ENCODE measurements around the gene ANKS3.

ANKS3 gene

GRCh38 chr16:4673387-4674046, 60.6 kb downstream of the ANKS3 start:
- no peak for DNase-seq (ENCODE audit: low read depth in 4 of 4, low spot score in 1 of 4)

DNA sequence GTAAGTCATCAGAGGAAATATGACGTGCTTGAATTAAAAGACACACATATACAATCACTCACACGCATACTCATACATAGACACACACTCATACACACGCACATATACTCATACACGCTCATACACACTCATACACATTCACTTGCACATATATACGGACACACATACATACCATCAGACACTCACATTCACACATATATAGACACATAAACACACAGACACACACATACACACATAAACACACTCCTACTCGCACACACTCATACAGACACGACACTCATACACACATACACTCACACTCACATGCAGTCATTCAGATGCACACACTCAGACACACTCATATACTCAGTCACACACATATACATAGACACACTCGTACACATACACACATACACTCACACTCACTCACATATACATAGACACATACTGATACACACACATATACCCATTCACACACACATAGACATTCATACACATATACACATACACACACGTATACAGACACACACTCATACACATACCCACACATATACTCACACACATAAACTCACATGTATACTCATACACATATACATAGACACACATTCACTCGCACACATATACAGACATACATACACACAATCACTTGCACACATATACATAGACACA, 65.6 kb downstream of the ANKS3 start:
- no peak for DNase-seq (ENCODE audit: low read depth in 4 of 4, low spot score in 1 of 4)

DNA sequence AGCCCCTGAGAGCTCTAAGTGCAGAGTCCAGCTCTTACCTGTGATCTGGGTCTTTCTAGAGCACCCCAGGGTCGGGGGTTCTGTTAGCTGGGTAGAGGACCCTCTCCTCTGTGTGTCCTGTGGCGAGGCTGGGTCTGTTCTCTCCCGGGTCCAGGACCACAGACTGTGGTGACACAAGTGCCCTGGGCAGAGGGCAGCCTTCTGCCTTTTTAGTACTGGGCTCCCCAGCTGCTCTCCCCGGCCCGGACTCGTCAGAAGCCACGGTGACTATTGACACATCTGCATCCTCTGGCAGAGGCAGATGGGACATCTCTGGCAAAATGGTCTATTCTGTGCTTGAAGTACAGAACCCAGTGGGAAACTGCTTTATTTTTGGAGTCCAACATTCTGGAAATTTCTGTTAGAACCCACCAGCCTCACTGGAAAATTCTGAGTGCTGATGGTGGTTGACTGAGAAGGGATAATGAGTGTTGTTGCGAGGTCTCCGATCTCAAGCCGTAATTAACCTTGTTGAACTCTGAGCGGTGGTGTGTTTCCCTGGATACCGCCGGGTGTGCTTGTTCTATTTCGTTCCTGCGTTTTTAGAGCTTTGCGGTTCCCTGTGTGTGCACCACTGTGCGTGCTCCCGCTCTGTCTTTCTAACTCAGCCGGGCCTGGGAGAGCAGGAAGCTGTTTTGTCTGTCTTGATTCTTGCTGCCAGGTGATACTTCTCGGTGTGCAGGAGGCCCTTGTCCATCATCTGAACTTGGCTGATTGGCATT, 66.7 kb downstream of the ANKS3 start:
- DNase-seq (ENCODE audit: low read depth in 4 of 4, low spot score in 1 of 4) = no peak

DNA sequence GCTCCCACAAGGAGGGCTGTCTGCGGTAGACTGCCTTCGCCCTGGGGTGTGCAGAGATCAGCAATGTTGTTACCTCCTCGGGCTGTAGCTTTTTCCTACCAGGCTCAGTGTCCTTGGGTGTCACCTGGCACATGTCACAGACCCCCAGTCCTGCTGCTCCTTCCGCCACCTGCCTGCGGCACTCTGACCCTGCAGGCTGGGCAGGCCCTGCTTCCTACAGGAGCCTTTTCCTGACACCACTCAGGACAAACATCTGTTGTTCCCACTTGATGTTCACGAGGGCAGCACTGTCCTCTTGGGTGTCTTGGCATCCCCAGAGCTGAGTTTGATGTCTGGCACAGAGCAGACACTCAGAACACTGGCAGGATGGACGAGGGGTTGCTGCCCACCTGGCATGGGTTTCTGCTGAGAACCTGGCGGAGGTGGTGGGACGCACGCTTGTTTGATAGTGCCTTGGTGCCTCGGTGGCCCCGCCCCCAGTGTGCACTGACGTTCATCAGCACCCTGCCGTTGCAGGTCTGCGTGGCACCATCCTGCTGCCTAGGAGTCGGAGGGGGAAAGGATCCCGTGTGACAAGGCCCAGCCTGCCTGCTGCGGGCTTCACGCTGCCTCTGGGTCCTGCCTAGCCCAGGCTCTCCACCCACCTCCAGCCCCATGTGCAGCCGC, 67.4 kb downstream of the ANKS3 start:
- DNase-seq (ENCODE audit: low read depth in 4 of 4, low spot score in 1 of 4) = no peak

GRCh38 chr16:4664538-4665418, 69.3 kb downstream of the ANKS3 start:
- peak in 1 of 4 experiments; percentile 28 for DNase-seq (ENCODE audit: low read depth in 4 of 4, low spot score in 1 of 4)

GRCh38 chr16:4663777-4664465, 70.2 kb downstream of the ANKS3 start:
- DNase-seq (ENCODE audit: low read depth in 4 of 4, low spot score in 1 of 4) = no peak

- DNase-seq (ENCODE audit: low read depth in 4 of 4, low spot score in 1 of 4) = no peak
Observed at GRCh38 chr16:4663465-4663776, 70.7 kb downstream of the ANKS3 start.

- no peak for DNase-seq (ENCODE audit: low read depth in 4 of 4, low spot score in 1 of 4)
Observed at GRCh38 chr16:4661661-4662060, 72.4 kb downstream of the ANKS3 start.

DNA sequence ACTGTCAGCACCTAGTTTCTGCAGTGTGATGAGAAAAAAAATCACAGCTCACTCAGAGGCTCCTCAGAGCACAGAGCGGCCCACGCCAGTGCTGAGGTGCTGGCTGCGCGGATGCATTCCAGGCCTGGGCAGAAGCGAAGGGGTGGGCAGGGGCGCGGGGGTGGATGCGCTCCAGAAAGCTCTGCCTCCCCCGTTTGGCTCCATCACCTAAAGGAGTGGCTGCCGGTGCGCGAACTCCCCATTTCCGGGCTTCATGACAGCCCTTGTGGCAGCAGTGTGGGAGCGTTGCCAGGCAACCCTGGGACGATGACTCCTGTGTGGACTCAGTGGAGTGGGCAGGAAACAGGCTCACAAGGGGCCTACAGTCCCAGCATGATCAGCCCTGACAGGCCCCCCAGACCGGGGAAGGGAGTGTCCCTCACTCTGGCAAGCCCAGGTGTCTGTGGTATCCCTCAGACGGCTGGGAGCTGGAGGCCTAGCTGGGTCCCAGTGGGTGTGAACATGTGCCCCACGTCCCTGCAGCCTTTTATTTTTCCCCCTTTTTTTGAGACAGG, 73.5 kb downstream of the ANKS3 start:
- DNase-seq (ENCODE audit: low read depth in 4 of 4, low spot score in 1 of 4) = peak; percentile 23 to 69 (median 50)

DNA sequence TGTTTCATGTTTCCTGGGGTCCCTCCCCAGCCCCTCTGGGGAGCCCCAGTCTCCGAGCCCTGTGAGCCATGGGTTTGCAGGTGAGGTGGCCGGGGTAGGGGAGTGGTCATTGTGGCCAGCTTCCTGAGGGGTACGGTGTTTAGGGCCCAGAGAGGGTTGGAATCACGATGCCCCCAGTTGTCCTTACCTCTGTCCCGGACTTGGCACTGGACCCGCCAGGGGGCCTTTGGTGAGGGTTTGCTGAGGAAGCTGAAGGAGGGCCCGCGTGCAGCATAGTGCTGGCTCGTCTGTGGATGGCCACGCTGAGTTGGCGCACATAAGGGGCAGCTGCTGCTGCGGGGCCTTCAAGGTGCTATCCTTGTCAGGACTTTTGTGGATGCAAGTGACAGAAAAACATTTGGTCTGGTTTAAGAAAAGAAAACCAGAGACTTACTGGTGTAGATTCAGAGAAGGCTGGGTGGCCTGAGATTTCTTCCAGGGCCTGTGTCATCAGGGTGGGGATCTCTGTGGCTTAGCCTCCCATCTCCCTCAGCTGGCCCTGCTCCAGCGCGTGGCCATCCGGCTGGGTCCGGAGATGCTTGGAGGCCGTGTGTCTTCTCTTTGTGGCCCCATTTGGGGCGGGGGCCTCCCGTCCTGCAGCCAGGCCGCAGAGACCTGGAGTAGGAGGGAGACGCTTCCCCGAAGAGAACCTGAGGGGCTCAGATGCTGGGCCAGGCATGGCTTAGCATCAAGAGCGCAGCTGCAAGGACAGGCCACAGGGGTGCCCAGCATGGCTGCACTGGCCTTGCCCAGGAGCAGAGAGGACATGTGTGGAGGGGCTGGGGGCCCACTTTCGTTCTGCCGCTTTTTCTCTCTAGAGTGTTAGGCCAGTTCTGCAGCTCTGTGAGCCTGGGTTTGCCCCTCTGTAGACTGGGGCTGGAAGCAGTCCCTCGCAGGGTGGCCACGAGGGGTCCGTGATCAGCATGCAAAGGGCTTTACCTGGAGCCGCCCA, 74.4 kb downstream of the ANKS3 start:
- no peak for DNase-seq (ENCODE audit: low read depth in 4 of 4, low spot score in 1 of 4)

DNA sequence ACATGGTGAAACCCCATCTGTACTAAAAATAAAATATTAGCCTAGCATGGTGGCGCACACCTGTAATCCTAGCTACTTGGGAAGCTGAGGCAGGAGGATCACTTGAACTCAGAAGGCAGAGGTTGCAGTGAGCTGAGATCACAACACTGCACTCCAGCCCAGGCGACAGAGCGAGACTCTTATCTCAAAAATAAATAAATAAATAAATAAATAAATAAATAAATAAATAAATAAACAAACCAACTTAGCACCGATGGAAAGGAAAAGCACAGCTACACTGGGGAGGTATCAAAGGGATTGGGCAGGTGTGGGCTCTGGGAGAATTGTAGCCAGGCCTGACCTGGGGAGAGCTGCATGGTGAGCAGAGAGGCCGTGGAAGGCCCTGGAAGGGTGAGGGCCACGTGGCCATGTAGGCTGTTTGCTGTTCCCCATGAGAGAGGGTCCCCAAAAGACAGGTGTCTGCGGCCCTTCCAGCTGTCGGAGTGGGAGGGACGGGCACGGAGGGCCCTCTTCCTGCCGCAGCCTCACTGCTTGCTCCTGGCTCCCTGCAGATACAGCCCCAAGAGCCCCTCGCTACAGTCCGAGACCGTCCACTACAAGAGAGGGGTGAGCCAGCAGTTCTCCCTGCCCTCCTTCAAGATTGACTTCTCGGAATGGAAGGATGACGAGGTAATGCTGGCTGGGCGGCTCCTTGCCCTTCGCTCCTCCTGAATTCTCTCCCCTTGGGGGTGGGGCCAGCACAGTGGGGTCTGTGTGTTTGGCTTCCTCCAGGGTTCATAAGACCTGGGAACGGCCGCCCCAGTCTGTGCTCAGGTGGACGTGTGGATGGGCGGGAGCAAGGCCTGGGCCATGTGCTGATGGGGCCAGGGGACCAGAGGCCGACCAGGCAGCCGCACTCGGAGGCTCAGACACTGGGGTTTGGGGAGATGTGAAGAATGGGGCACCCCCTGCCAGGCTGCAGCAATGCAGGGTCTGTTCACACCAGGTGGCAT, 77.1 kb downstream of the ANKS3 start:
- DNase-seq (ENCODE audit: low read depth in 4 of 4, low spot score in 1 of 4) = no peak

DNA sequence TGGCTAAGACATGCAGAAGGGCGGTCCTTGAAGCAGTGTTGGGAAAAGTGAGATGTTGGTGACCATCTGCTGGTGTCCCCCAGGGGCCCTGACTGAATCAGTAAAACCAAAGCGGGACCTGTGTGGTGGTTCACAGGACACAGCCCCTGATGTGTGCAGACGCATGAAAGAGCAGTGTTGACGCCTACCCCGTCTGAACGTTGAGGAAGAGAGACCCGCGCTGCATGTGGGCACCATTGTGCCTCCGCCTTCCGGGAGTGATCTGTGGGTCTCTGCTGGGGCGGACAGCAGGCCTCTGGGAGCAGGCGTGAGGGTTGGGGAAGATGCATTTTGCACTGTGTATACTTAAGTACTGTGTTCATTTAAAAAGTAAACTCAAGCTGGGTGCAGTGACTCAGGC, 77.8 kb downstream of the ANKS3 start:
- DNase-seq (ENCODE audit: low read depth in 4 of 4, low spot score in 1 of 4) = no peak

- no peak for DNase-seq (ENCODE audit: low read depth in 4 of 4, low spot score in 1 of 4)
Observed at GRCh38 chr16:4655801-4656200, 78.3 kb downstream of the ANKS3 start.

DNA sequence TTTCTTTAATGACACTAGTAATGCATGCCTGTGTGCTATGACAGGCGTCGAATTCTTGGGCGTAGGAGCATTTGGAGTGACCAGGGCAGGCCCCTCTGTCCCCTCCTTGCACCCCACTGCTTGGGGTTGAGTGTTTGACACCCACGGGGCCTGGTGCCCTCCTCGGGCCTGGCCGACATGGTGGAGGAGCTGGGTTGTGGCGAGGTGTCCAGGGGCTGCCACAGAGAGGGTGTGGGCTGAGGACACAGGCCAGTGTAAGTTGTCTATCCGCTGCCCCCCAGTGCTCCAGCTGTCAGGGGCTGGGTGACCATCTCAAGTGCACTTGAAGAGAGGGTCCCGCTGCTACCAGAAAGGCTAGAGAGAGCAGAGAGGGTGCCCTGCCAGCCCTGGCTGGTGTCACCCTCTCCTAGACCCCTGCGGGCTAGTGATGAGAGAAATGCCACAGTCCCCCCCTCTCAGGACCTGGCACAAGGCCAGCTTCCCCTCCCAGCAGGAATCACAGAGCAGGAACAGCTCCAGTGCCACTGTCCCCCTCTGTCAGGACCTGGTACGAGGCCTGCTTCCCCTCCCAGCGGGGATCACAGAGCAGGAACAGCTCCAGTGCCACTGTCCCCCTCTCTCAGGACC, 79.0 kb downstream of the ANKS3 start:
- DNase-seq (ENCODE audit: low read depth in 4 of 4, low spot score in 1 of 4) = no peak

DNA sequence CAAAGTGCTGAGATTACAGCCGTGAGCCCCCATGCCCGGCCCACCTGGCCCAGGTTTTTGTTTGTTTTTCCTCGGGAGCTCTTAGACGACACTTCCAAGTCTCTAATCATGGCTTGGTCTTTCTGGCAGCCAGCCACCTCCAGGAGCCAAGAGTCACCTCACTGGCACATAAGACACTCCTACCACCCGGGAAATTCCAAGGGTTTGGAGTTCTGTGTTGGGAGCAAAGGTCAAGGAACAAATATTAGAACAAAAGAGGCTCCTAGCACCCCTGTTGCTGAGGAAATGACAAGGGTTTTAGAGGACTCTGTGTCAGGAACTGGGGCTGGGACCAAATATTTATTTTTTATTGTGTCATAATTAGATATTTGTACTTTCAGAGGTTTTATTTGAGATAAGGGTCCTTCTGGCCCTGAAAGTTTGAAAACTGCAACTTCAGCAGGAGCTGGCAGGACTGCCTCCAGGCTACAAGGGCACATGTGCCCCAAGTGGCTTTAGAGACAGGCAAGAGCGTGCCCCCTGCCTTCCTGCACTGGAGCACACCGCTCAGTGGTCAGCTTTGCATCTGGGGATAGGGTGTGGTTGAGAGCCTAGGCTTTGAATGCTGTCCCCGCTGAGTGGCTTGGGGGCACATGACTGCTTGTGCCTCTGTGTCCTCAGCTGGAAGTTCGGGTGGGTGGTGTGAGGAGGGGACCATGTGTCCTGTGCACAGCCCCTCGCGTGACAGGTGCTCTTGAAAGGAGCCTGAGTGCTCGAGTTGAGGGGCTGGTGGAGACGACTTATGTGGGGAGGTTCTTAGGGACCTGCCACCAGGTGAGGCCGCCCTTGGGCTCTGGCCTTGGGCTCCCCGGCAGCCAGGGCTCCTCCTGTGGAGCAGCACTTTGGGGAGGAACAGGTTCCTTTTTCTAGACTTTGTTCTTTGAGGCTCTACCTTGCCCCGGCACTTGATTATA, 79.8 kb downstream of the ANKS3 start:
- no peak for DNase-seq (ENCODE audit: low read depth in 4 of 4, low spot score in 1 of 4)

- no peak for DNase-seq (ENCODE audit: low read depth in 4 of 4, low spot score in 1 of 4)
Observed at GRCh38 chr16:4652561-4652960, 81.5 kb downstream of the ANKS3 start.
